ENCODE data around the gene DCUN1D1.

The DCUN1D1 gene

GRCh38 chr3:182925944-182926337, 54.4 kb downstream of the DCUN1D1 start:
- peak; percentile 67 for DNase-seq

GRCh38 chr3:182925330-182925943, 54.9 kb downstream of the DCUN1D1 start:
- peak; percentile 97 for DNase-seq

- no peak for DNase-seq
Measured at GRCh38 chr3:182921665-182922355, 58.5 kb downstream of the DCUN1D1 start.

GRCh38 chr3:182920515-182921084, 59.7 kb downstream of the DCUN1D1 start:
- DNase-seq = no peak

- no peak for DNase-seq
Measured at GRCh38 chr3:182919866-182920357, 60.4 kb downstream of the DCUN1D1 start.

- no peak for DNase-seq
Measured at GRCh38 chr3:182917134-182917533, 63.2 kb downstream of the DCUN1D1 start.

GRCh38 chr3:182914341-182914740, 66.0 kb downstream of the DCUN1D1 start:
- DNase-seq = no peak

GRCh38 chr3:182913889-182914288, 66.4 kb downstream of the DCUN1D1 start:
- DNase-seq = no peak

- no peak for DNase-seq
Measured at GRCh38 chr3:182912474-182912873, 67.9 kb downstream of the DCUN1D1 start.

- DNase-seq = no peak
Measured at GRCh38 chr3:182911782-182912111, 68.6 kb downstream of the DCUN1D1 start.

- DNase-seq = no peak
Measured at GRCh38 chr3:182910936-182911781, 69.2 kb downstream of the DCUN1D1 start.

- DNase-seq = no peak
Measured at GRCh38 chr3:182909318-182910040, 70.9 kb downstream of the DCUN1D1 start.

- no peak for DNase-seq
Measured at GRCh38 chr3:182908471-182908870, 71.9 kb downstream of the DCUN1D1 start.

GRCh38 chr3:182906036-182906435, 74.3 kb downstream of the DCUN1D1 start:
- DNase-seq = no peak

- no peak for DNase-seq
Measured at GRCh38 chr3:182905623-182906022, 74.7 kb downstream of the DCUN1D1 start.

- DNase-seq = no peak
Measured at GRCh38 chr3:182904164-182904563, 76.2 kb downstream of the DCUN1D1 start.

- DNase-seq = no peak
Measured at GRCh38 chr3:182902236-182902635, 78.1 kb downstream of the DCUN1D1 start.

- DNase-seq = no peak
Measured at GRCh38 chr3:182896553-182896952, 83.8 kb downstream of the DCUN1D1 start.

- no peak for DNase-seq
Measured at GRCh38 chr3:182895513-182896112, 84.7 kb downstream of the DCUN1D1 start.

GRCh38 chr3:182892226-182892625, 88.1 kb downstream of the DCUN1D1 start:
- no peak for DNase-seq

- DNase-seq = no peak
Measured at GRCh38 chr3:182891364-182891763, 89.0 kb downstream of the DCUN1D1 start.

GRCh38 chr3:182889948-182890629, 90.2 kb downstream of the DCUN1D1 start:
- no peak for DNase-seq

Measured in RPMI8226 (cell line).